KOPT-K1 (cell line): Measurements from ENCODE around the gene CLK2.
A peak's percentile ranks its signal among the peaks of the same experiment; 100 is the strongest.

ENCODE experiments used
- H3K27ac ChIP-seq: fragments of 200-600 bp; sonication (generic); 2 replicates; pipeline ENCODE4 v1.5.1; 2016; ENCODE audit warnings: antibody characterized with exemption, mild to moderate bottlenecking, low read depth, low read length; ENCODE audit not compliant: poor library complexity, severe bottlenecking
- H3K36me3 ChIP-seq: fragments of 200-600 bp; sonication (generic); 2 replicates; pipeline ENCODE4 v1.5.1; 2017; ENCODE audit warnings: antibody characterized with exemption, mild to moderate bottlenecking, low read length, moderate library complexity; ENCODE audit not compliant: insufficient read depth
- H3K9me3 ChIP-seq: fragments of 200-600 bp; sonication (generic); 2 replicates; pipeline ENCODE4 v1.5.1; 2017; ENCODE audit warnings: antibody characterized with exemption, low read length, mild to moderate bottlenecking; ENCODE audit not compliant: insufficient read depth, poor library complexity, severe bottlenecking

The CLK2 gene

DNA sequence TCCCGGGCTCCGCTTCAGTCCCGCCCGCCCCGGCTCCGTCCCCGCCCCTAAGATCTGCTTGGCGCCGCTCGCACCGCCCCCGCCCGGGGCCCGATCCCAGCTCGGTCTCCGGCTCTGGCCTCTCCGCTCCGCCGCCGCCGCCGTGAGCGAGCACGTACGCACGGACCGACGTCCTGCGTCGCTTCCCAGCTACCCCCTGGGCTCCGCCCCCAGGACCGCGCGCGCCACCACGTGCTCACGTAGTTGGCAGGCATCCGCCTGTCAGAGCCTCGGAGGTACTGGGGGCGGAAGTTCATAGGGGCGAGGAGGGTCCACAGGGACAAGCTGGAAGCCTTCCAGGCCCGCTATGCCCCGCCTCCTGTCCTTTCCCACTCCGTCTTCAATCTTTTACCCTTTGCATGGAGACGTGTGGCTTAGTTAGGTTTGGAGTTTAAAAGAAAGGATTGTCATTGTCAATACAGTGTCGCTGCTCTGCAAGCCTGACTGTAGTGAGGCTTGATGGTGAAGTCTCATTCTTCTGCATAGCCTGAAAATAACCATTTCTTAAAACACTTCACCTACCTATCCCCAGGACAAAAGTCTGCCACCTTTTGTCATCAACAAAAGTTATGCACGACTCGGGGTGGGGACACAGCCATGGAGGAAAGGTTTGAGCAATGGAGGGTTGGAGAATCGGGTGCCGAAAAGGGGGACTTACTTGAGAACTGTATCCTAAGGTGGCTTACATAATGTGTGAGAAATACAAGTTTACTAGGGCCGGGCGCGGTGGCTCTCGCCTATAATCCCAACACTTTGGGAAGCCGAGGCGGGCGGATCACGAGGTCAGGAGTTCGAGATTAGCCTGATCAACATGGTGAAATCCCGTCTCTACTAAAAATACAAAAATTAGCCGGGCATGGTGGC lies at the start of gene CLK2:
Gene CLK2 (minus strand): TSS at position 162 of the 903 bp plus-strand sequence. CDS start 2,527 bp downstream, outside the sequence.
- peaks cover 34% of the 10 kb centered on the region for H3K36me3 ChIP-seq
- H3K27ac ChIP-seq: peak within 1 kb of the TSS; percentile 78
- no peaks in the 10 kb centered on the region for H3K9me3 ChIP-seq

DNA sequence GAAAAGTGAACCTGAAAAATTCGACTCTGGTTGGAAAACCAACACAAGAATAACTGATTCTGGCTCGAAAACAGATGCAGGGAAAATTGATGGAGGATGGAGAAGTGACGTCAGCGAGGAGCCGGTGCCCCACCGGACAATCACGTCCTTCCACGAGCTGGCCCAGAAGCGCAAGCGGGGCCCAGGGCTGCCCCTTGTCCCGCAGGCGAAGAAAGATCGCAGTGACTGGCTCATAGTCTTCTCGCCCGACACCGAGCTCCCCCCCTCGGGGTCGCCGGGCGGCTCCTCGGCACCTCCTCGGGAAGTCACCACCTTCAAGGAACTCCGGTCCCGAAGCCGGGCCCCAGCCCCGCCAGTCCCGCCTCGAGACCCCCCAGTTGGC lies 49.3 kb upstream of the CLK2 start:
- peak overlapping the region; percentile 92 for H3K27ac ChIP-seq
- peaks cover 52% of the 10 kb centered on the region for H3K36me3 ChIP-seq
- H3K9me3 ChIP-seq: no peaks in the 10 kb centered on the region

DNA sequence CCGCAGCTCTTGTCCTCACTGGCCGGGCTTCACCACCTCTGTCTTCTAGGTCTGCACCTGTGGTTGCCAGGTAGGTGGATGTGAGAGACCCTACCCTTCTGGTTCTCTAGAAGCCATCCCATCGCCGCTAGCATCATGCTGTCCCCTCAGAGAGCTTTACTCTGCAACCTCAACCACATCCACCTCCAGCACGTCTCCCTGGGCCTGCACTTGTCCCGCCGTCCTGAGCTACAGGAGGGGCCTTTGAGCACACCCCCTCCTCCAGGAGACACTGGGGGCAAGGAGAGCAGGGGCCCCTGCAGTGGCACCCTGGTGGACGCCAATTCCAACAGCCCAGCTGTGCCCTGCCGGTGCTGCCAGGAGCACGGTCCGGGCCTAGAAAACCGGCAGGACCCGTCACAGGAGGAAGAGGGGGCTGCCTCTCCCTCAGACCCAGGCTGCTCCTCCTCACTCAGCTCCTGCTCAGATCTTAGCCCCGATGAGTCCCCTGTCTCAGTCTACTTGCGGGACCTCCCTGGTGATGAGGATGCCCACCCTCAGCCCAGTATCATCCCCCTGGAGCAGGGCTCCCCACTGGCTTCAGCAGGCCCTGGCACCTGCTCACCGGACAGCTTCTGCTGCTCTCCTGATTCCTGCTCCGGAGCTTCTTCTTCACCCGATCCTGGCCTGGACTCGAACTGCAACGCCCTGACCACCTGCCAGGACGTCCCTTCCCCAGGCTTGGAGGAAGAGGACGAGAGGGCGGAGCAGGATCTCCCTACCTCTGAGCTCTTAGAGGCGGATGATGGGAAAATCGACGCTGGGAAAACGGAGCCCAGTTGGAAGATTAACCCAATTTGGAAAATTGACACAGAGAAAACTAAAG lies 48.6 kb upstream of the CLK2 start:
- Histone ChIP-seq H3K27ac (no peak overlapping the region), H3K9me3 (no peaks in the 10 kb centered on the region), H3K36me3 (peaks cover 52% of the 10 kb centered on the region)

DNA sequence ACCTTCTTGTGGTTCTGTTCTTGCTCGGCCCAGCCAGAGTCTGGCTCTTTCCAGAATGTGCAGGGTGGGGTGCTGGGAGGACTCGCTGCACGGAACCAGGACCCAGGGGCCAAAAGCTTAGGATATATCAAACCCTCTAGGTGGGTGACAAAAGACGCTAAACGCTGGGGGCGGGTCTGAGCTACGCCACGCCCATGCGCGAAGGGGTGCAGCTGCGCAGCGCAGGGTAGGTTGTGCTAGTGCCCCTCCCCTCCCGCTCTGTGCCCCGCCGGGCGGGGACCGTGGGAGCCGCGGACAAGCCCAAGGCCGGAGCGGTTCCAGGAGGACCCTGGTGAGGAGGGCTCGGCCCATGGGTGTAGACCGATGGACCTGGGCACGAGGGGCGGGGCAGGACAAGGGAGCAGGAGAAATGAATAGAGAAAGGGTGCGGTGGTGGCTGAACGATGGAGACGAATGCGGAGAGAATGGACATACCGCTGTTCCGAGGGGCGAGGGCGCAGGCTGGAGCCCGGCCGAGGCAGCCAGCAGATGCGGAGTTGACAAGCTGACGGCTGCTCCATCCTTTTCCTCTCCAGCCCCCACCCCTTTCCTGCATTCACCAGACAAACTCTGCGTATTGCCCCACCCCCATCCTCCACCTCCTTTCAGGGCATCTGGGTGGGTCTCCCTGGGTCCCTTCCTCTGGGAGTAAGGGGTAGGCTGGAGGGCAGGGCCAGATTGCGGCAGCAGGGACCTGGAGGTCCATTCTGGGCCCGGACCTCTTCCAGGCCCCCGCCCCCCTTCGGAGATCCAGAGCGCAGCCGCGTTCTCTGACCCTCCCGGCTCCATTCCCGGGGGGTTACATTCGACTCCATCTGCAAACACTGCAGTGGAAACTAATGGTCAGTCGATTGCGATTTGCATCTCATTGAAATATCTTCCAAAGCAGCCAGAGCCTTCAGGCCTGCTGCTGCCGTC lies 47.6 kb upstream of the CLK2 start, which contains the start of gene RUSC1:
Gene RUSC1 (plus strand): TSS at position 234 of the 957 bp plus-strand sequence. CDS start 880 bp downstream, outside the sequence.
- H3K27ac ChIP-seq: no peak within 1 kb of the TSS
- H3K36me3 ChIP-seq: peaks cover 53% of the 10 kb centered on the region
- no peaks in the 10 kb centered on the region for H3K9me3 ChIP-seq

DNA sequence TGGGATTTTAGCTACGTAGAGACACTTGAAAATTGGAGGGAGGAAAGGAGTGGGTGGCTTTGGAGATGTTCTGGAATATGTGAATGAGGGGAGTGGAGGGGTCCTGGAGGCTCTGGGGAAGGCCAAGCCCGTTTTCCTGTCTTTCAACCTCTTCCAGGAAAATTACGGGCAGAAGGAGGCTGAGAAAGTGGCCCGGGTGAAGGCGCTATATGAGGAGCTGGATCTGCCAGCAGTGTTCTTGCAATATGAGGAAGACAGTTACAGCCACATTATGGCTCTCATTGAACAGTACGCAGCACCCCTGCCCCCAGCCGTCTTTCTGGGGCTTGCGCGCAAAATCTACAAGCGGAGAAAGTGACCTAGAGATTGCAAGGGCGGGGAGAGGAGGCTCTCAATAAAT lies 46.9 kb upstream of the CLK2 start:
- H3K9me3 ChIP-seq: no peaks in the 10 kb centered on the region
- H3K27ac ChIP-seq: no peak overlapping the region
- peaks cover 56% of the 10 kb centered on the region for H3K36me3 ChIP-seq

DNA sequence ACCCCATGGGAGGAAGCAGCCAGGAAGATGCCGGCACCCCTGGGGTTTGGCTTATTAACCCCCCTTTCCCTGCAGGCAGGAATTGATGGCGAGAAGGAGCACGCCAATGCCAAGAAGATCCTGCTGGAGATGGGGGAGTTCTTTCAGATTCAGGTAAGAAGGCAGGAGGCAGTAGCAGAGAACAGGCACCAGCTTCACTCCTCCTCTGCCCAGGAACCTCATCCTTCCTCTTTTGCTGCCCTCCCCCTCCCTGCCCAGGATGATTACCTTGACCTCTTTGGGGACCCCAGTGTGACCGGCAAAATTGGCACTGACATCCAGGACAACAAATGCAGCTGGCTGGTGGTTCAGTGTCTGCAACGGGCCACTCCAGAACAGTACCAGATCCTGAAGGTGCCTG lies 46.2 kb upstream of the CLK2 start:
- Histone ChIP-seq H3K9me3 (no peaks in the 10 kb centered on the region), H3K36me3 (peaks cover 63% of the 10 kb centered on the region), H3K27ac (no peak overlapping the region)

DNA sequence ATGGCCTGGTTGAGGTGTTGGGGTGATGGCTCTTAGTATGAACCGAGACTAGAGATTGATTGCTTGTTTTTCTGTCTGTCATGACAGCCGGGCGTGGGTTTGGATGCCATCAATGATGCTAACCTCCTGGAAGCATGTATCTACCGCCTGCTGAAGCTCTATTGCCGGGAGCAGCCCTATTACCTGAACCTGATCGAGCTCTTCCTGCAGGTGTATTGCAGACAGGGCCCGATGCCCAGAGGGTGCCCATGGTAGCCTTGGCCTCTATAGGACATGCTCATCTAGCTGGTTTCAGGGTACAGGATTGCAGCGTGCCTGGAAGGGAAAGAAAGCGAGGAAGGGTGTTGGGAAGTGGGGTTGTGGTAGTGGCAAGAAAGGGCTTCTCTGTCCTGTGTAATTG lies 44.8 kb upstream of the CLK2 start:
- Histone ChIP-seq H3K36me3 (peaks cover 78% of the 10 kb centered on the region), H3K27ac (no peak overlapping the region), H3K9me3 (no peaks in the 10 kb centered on the region)

DNA sequence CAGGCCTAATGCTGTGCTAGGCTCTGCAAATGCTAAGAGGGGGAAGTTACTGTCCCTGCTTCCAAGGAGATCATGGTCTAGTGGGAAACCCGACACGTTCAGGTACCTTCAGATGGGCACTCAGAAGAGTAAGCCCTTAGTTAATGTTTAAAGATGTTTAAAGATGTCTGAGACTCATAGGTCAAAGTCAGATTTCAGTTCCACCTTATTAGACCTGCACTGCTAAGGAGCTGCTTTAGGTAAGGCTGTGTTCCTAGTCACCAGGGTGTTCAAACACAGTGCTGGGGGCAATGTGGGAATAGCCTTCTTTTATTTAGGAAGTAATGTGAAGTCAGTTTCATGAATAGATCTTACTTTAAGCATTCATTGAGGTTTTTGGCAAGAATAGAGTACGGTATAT lies 43.6 kb upstream of the CLK2 start:
- Histone ChIP-seq H3K27ac (no peak overlapping the region), H3K9me3 (no peaks in the 10 kb centered on the region), H3K36me3 (peaks cover 90% of the 10 kb centered on the region)

DNA sequence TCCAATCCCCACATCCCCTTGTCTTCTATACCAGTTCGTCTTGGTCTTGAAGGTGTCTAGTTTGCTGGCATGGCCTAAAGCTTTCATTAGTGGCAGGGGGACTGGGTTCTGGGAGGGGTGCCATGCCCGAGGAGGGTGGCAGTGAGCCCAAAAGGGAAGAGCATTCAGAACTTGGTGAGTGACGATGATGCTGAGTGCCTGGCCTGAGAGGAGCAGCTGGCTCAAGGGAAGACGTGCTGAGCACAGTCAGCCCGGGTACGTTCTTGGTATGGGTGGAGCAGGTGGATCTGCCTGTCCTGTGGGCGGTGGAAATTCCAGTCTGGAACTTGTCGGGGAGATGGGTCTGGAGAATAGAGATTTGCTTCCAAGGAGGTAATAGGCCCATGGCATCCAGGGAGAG lies 40.0 kb upstream of the CLK2 start:
- Histone ChIP-seq H3K36me3 (peaks cover 76% of the 10 kb centered on the region), H3K27ac (no peak overlapping the region), H3K9me3 (no peaks in the 10 kb centered on the region)

DNA sequence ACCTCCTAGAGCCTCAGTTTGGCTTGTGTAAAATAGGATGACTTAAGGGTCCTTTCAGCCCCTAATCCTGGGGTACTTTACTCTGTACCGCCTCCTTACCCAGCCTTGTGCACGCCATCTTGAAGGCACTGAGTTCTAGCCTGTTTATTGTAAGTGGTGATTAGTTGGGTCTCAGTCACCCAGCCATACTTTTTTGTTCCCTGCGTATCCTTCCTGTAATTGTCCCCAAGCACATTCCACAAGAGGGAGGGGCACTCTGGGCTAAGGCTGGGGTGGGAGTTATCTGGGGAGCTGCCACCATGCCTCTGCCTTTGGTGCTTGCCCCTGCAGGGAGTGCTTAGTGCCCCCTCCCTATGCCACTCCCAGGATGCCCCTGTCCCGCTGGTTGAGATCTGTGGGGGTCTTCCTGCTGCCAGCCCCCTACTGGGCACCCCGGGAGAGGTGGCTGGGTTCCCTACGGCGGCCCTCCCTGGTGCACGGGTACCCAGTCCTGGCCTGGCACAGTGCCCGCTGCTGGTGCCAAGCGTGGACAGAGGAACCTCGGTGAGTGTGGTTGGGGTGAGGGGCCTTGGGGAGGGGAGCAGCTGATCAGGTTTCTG lies 36.2 kb upstream of the CLK2 start:
- Histone ChIP-seq H3K36me3 (peaks cover 43% of the 10 kb centered on the region), H3K27ac (peak overlapping the region; percentile 96), H3K9me3 (no peaks in the 10 kb centered on the region)

DNA sequence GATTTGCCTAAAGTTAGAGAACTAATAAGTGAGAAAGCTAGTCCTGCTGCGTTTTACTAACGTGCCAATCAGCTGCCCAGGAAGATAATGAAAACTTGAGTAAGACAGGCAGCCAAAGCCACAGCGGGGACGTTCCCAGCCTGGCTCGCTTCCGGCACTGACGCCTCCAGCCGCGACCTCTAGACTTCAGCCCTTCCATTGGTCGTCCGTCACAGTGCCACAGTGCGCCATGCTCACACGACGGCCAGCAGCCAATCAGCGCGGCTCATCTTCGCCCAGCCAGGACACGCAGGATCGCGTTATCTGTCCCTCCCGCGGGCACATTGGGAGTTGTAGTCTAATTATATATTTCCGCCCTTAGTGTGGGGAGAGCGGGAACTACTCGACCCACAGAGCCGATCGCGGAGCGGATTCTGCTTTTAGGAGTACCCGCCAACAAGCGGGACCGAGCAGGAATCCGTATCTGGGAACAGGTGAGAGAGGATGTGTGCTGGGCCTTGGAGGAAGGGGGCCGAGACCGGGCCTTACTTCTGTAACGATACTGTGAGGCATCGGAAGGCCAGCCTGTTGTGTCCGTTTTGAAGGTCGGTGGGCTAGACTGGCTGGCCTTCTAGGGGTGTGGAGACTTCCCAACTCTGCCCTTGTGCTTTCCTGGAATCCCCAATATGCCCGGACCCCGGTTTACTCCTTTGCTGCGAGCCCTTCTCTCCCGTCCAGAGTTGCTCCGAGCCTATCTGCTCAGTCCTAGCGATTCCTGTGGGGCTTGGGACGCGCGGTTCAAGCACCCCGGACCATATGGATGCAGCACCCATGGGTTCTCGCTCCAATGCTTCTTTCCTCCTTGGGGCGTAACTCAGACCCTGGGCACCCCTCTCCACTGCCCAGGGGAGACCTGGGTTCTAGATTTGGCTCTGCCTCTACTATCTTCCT lies 35.5 kb upstream of the CLK2 start, which contains the start of gene FDPS:
Gene FDPS (plus strand): TSS at position 374 of the 930 bp plus-strand sequence. CDS start 924 bp downstream, outside the sequence.
- Histone ChIP-seq H3K9me3 (no peaks in the 10 kb centered on the region), H3K36me3 (peaks cover 35% of the 10 kb centered on the region), H3K27ac (peak within 1 kb of the TSS; percentile 96)

DNA sequence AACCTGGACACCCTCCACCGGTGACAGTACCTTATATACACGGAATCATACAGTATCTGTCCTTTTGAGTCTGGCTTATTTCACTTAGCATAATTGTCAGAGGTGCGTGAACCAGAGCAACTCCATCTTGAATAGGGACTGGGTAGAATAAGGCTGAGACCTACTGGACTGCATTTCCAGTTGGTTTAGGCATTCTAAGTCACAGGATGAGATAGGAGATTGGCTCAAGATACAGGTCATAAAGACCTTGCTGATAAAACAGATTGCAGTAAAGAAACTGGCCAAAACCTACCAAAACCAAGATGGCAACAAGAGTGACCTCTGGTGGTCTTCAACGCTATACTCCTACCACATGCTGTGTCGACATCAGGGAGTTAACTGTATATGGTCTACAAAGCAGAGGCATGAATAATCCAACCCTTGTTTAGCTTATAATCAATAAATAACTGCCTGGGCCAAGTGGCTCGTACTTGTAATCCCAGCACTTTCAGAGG lies 34.0 kb upstream of the CLK2 start:
- peak overlapping the region; percentile 96 for H3K27ac ChIP-seq
- no peaks in the 10 kb centered on the region for H3K9me3 ChIP-seq
- peaks cover 20% of the 10 kb centered on the region for H3K36me3 ChIP-seq

DNA sequence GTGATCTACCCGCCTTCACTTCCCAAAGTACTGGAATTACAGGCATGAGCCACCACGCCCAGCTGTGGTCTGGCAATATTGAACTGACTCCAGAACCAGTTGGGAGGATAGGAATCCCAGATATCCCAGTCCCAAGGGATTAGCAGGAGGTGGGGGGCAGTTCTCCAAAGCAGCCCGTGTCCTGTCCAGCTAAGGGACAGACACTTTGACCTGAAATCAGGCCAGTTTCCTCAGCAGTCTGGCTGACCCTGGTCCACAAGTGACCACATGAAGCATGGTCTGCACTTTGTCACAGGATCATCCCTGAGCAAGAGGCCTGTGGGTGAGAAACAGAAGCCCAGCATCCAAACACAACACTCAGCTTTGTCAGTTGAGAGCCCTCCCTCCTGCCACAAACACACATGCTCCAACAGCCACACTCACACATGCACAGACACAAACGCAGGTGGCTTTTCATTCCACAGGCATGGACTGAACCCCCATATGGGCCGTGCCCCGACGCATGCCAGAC lies 32.6 kb upstream of the CLK2 start:
- Histone ChIP-seq H3K27ac (peak overlapping the region; percentile 16), H3K36me3 (peaks cover 8% of the 10 kb centered on the region), H3K9me3 (no peaks in the 10 kb centered on the region)
